HepG2 (cell line): ENCODE data around the gene MGAT5. TPM values are rescaled to one million over a fixed set of nuclear protein-coding genes. Genes with fewer than 3 reads are reported as not detected.
A peak's percentile ranks its signal among the peaks of the same experiment; 100 is the strongest.

ENCODE experiments used
- BHLHE40 ChIP-seq: IDR thresholded peaks from 2 replicates; pipeline ENCODE4 v1.6.1; 2011; ENCODE audit warnings: low read length, improper control_type of control experiment
- FOSL1 ChIP-seq: sonication (generic); formaldehyde crosslinking; IDR thresholded peaks from 2 replicates; pipeline ENCODE4 v1.9.0; 2021; ENCODE audit warnings: missing genetic modification reagents, borderline replicate concordance
- FOXM1 ChIP-seq: sonication (generic); formaldehyde crosslinking; IDR thresholded peaks from 2 replicates; pipeline ENCODE4 v1.5.0; 2020; ENCODE audit warnings: missing genetic modification reagents
- HNRNPL ChIP-seq: fragments of 200-400 bp; formaldehyde crosslinking; IDR thresholded peaks from 2 replicates; pipeline ENCODE4 v1.6.1; 2017; ENCODE audit warnings: mild to moderate bottlenecking, low read depth, low read length
- JDP2 ChIP-seq: sonication (generic); formaldehyde crosslinking; IDR thresholded peaks from 2 replicates; pipeline ENCODE4 v1.8.1; 2022; ENCODE audit warnings: missing genetic modification reagents, borderline replicate concordance
- PCBP1 ChIP-seq: fragments of 200-400 bp; formaldehyde crosslinking; IDR thresholded peaks from 2 replicates; pipeline ENCODE4 v1.6.1; 2017; ENCODE audit warnings: mild to moderate bottlenecking, low read depth, low read length, borderline replicate concordance
- RBFOX2 ChIP-seq: fragments of 200-400 bp; formaldehyde crosslinking; IDR thresholded peaks from 2 replicates; pipeline ENCODE4 v1.6.1; 2017; ENCODE audit warnings: low read depth, mild to moderate bottlenecking, low read length
- RXRB ChIP-seq: IDR thresholded peaks from 2 replicates; pipeline ENCODE4 v1.6.1; 2016; ENCODE audit warnings: borderline replicate concordance, missing genetic modification reagents, missing compliant biosample characterization
- SMARCE1 ChIP-seq: fragments of 450-650 bp; IDR thresholded peaks from 2 replicates; pipeline ENCODE4 v1.6.1; 2017; ENCODE audit warnings: borderline replicate concordance
- TRAFD1 ChIP-seq: sonication (generic); formaldehyde crosslinking; IDR thresholded peaks from 2 replicates; pipeline ENCODE4 v1.5.1; 2020; ENCODE audit warnings: missing genetic modification reagents, mild to moderate bottlenecking, borderline replicate concordance
- ZFAT ChIP-seq: sonication (generic); formaldehyde crosslinking; conservative IDR thresholded peaks from 2 replicates; pipeline ENCODE4 v1.8.1; 2023; ENCODE audit warnings: missing genetic modification reagents, inconsistent platforms
- ZFP82 ChIP-seq: sonication (generic); formaldehyde crosslinking; IDR thresholded peaks from 2 replicates; pipeline ENCODE4 v1.5.1; 2020; ENCODE audit warnings: mild to moderate bottlenecking, missing genetic modification reagents, borderline replicate concordance
- ZFP91 ChIP-seq: sonication (generic); formaldehyde crosslinking; IDR thresholded peaks from 2 replicates; pipeline ENCODE4 v1.9.0; 2022; ENCODE audit warnings: missing genetic modification reagents, mild to moderate bottlenecking, borderline replicate concordance
- ZMAT5 ChIP-seq: sonication (generic); formaldehyde crosslinking; IDR thresholded peaks from 2 replicates; pipeline ENCODE4 v1.5.0; 2020; ENCODE audit warnings: mild to moderate bottlenecking, low read depth, missing genetic modification reagents, borderline replicate concordance
- polyA plus RNA-seq, 8 experiments: library from polyadenylated mRNA; depleted of rRNA in 3 of 8; stranded (reverse) in 7 of 8; unstranded in 1 of 8; fragments of >200 nt; fragmentation: Illumina TruSeq in 4 of 8; extraction: Trizol in 4 of 8; gene quantifications; 2 replicates each; pipeline versions ENCODE4 v1.2.1 to v1.2.3, GENCODE V29; 2011 to 2016; ENCODE audit warnings: low read depth in 4 of 8, missing spikeins in 1 of 8, mixed read lengths in 1 of 8; ENCODE audit not compliant: insufficient read depth in 1 of 8
- total RNA-seq, 5 experiments: library from RNA; depleted of rRNA; stranded (reverse); fragments of >200 nt; fragmentation: Illumina TruSeq; extraction: Trizol; gene quantifications; 2 replicates each; pipeline ENCODE4 v1.2.3, GENCODE V29; 2016; ENCODE audit warnings: low read depth in 1 of 5

Gene MGAT5
- total and polyA plus RNA-seq, 2 of the 13 experiments (the other 11 are each of a cell fraction or from before 2014, with no cell fraction given), result 33.1 to 60.2 TPM

GRCh38 chr2:134413430-134413829 lies 159.6 kb downstream of the MGAT5 start (continued):
- no peak for TF ChIP-seq ZFP91 (CRISPR knock-in tag)
- peak; percentile 61 for TF ChIP-seq RBFOX2
- TF ChIP-seq FOXM1 (CRISPR knock-in tag), result no peak
- TF ChIP-seq ZFAT (CRISPR knock-in tag), result no peak
- TF ChIP-seq PCBP1, result no peak
- TF ChIP-seq BHLHE40, result no peak
- no peak for TF ChIP-seq FOSL1
- no peak for TF ChIP-seq JDP2 (CRISPR knock-in tag)
- no peak for TF ChIP-seq SMARCE1
- 0 out of 2 replicates have a peak, but pooled peaks have one; percentile 13 for TF ChIP-seq ZFP82
- TF ChIP-seq HNRNPL, result no peak
- no peak for TF ChIP-seq TRAFD1 (CRISPR knock-in tag)
- peak; percentile 14; the same call in 1 of the 2 replicates for TF ChIP-seq RXRB (CRISPR knock-in tag)
- no peak for TF ChIP-seq ZMAT5 (CRISPR knock-in tag)
